ENCODE measurements around the gene ARHGAP4. TPM values are rescaled to one million over a fixed set of nuclear protein-coding genes. Genes with fewer than 3 reads are reported as not detected.

ARHGAP4 gene
- polyA plus RNA-seq, 1 experiment, result 0.12 TPM

GRCh38 chrX:153950127-153950526 is 24.1 kb upstream of the ARHGAP4 start:
- no peak for TF ChIP-seq CTCF (IDR thresholded peaks at IDR 0.05; ENCODE audit: low read depth, low read length)
- Histone ChIP-seq H3K4me3 (ENCODE audit: low read depth, low read length) (no peak overlapping the region), H3K27ac (ENCODE audit: low read depth, low read length) (no peak overlapping the region), H3K27me3 (ENCODE audit: control insufficient read depth, insufficient read depth, low read length) (no peaks in the 10 kb centered on the region), H3K9me3 (ENCODE audit: control insufficient read depth, insufficient read depth, low read length) (no peaks in the 10 kb centered on the region; the same call in 1 of the 2 replicates)
- ChIA-PET POLR2A (interaction anchor here (1.2 kb wide), 1 partner anchor 15 kb away, joined by 3 read pairs; the partner anchor contains the start of gene NAA10), CTCF (interaction anchor here (1.1 to 2.0 kb wide), 4 partner anchors 16 to 187 kb away, joined by 3 to 7 read pairs (median 5); partner anchors contain the start of gene PLXNB3)
- no peak for DNase-seq (ENCODE audit: low read depth, low spot score)

- Histone ChIP-seq H3K27me3 (ENCODE audit: control insufficient read depth, insufficient read depth, low read length) (no peaks in the 10 kb centered on the region), H3K27ac (ENCODE audit: low read depth, low read length) (no peak overlapping the region), H3K4me3 (ENCODE audit: low read depth, low read length) (no peak overlapping the region), H3K9me3 (ENCODE audit: control insufficient read depth, insufficient read depth, low read length) (no peaks in the 10 kb centered on the region; the same call in 1 of the 2 replicates)
- CTCF ChIA-PET, result interaction anchor here (1.1 to 4.0 kb wide), 4 partner anchors 10 to 186 kb away, joined by 3 to 33 read pairs (median 5); partner anchors contain the start of gene PLXNB3
- POLR2A ChIA-PET, result no interaction called here
- no peak for DNase-seq (ENCODE audit: low read depth, low spot score)
- no peak for TF ChIP-seq CTCF (IDR thresholded peaks at IDR 0.05; ENCODE audit: low read depth, low read length)
Observed at GRCh38 chrX:153948847-153949805, 23.1 kb upstream of the ARHGAP4 start.

- Histone ChIP-seq H3K27ac (ENCODE audit: low read depth, low read length) (no peak overlapping the region), H3K9me3 (ENCODE audit: control insufficient read depth, insufficient read depth, low read length) (no peaks in the 10 kb centered on the region; the same call in 1 of the 2 replicates), H3K27me3 (ENCODE audit: control insufficient read depth, insufficient read depth, low read length) (no peaks in the 10 kb centered on the region), H3K4me3 (ENCODE audit: low read depth, low read length) (no peak overlapping the region)
- CTCF ChIA-PET, result interaction anchor here (0.7 to 4.0 kb wide), 7 partner anchors 9 to 185 kb away, joined by 3 to 33 read pairs (median 6); partner anchors contain the start of genes NAA10 and PLXNB3
- DNase-seq (ENCODE audit: low read depth, low spot score), result no peak
- TF ChIP-seq CTCF (IDR thresholded peaks at IDR 0.05; ENCODE audit: low read depth, low read length), result no peak
- POLR2A ChIA-PET, result no interaction called here
Observed at GRCh38 chrX:153948002-153948466, 22.0 kb upstream of the ARHGAP4 start.

GRCh38 chrX:153947009-153947769 is 21.1 kb upstream of the ARHGAP4 start:
- Histone ChIP-seq H3K9me3 (ENCODE audit: control insufficient read depth, insufficient read depth, low read length) (no peaks in the 10 kb centered on the region; the same call in 1 of the 2 replicates), H3K27ac (ENCODE audit: low read depth, low read length) (no peak overlapping the region), H3K27me3 (ENCODE audit: control insufficient read depth, insufficient read depth, low read length) (no peaks in the 10 kb centered on the region), H3K4me3 (ENCODE audit: low read depth, low read length) (no peak overlapping the region)
- ChIA-PET POLR2A (interaction anchor here (0.6 to 1.7 kb wide), 3 partner anchors 12 to 455 kb away, joined by 3 to 4 read pairs (median 4); partner anchors contain the start of gene NAA10), CTCF (interaction anchor here (0.6 to 4.0 kb wide), 26 partner anchors 9 to 996 kb away, joined by 3 to 33 read pairs (median 4); partner anchors contain the start of genes HCFC1, NAA10 and PLXNB3)
- peak; percentile 89 for TF ChIP-seq CTCF (IDR thresholded peaks at IDR 0.05; ENCODE audit: low read depth, low read length)
- DNase-seq (ENCODE audit: low read depth, low spot score), result peak; percentile 41

Data from AG04450 (cell line).